SKM-1 (cell line): ENCODE measurements around the gene CNTNAP2.

Experiments
- DNase-seq: peaks from one replicate; lab custom pipeline; 2025; ENCODE audit not compliant: unreplicated experiment; lab: John Stamatoyannopoulos, UW

CNTNAP2 gene

GRCh38 chr7:147980826-147981813 is 1864.5 kb downstream of the CNTNAP2 start:
- DNase-seq, result no peak

GRCh38 chr7:147982307-147982706 is 1865.7 kb downstream of the CNTNAP2 start:
- DNase-seq, result no peak

DNA sequence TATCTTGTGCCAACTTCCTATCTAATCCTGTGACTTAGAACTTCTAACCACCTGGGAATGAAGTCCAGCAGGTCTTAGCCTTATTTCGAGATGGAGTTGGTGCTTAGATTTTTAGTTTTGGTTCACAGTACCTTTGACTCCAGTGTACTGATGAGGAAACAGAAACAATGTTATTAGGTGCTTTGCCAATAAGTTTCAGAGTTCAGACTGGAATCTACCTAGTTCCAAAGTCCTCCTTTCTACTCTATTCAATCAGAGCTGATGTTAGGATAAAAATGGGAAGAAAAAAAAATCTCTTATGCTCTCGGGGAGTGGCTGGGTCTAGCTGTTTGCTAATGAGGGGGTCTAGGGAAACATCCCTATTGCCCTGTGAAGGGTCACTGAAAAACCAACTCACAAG is 1867.7 kb downstream of the CNTNAP2 start:
- no peak for DNase-seq

DNA sequence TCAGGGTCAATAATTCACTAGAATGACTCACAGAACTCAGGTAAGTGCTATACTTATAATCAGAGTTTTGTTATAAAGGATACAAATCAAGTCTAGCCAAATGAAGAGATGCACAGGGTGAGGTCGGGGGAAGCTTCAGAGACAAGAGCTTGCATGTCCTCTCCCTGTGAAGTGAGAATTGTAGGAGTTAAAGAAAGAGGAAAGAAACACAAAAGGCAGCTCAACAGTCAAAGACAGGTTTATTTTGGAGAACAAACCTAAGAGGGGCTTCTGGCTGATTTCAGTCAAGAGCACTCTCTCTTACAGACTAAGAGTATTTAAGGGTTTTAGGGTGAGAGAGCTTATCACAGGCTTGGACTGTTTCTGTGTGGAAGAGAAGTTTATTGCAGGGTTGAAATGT is 1873.5 kb downstream of the CNTNAP2 start:
- DNase-seq, result no peak

DNA sequence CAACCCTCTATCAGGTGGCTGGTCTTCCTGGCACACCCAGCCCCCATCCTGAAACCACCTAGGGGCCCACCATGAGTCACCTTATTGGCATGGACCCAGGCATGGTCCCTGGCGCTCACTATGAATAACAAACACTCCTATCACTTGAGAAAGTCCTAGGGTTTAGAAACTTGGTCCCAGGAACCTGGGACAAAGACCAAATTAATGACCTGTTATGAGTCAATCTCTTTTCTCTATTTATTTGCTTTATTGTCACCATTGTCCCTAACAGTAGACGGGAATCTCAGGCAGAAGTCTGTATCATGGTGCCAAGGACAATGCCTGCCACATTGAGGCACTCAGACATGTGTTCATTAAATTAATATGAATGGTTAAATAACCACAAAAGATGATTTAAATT is 1874.3 kb downstream of the CNTNAP2 start:
- no peak for DNase-seq

- DNase-seq, result no peak
Measured at GRCh38 chr7:147992698-147993097, 1876.1 kb downstream of the CNTNAP2 start.

DNA sequence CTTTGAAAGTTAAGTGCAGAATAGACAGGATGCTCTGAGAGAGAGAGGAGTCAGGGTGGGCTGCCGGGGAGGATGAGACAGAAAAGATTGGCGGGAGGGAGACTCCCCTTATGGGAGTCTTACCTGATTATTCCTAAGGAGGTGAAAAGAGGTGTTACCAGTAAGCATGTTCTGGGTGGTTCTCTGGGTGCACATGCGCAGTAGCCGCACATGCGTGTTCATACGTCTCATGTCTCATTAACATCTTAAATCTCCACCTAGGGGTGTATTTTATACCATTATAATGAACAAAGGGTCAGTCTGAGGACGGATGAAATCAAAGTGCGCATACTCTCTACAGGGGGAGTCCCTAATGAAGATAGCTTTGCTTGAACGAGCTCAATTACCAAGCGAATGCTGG is 1881.0 kb downstream of the CNTNAP2 start:
- no peak for DNase-seq

DNA sequence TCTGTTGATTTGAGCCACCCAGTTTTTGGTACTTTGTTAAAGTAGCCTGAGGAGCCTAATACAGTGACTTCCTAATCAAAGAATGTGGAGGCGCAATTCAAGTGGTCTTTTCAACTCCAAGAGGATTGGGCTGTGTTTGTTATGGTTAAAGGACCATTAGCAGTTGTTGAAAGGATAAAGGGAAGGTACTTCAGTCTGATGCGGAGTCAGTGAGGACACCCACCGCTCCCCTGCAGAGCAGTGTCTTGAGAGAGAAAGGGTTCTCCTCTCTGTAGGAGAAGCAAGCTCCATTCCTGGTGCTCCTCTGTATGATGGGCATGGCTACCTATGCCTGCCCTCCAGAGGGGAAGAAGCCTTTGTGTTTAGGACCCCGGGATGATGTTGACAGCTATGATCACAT is 1883.4 kb downstream of the CNTNAP2 start:
- DNase-seq, result no peak

DNA sequence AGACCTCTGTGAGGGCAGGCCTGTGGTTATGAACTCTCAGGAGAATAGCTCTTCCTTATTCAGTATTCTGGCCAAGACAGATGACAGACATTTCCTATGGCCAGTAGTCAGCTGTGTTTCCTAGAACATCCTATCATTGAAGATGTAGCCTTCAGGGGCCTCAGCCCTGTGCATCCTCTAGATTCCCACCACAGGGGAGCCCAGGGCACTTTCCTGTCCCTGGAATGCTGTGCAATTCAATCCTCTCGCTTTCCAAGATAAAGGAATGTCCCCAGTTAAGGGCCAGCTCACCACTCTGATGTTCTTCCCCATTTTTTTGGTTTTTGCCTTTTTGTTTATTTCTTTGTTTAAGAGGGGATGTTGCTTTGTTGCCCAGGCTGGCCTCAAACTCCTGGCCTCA is 1895.2 kb downstream of the CNTNAP2 start:
- DNase-seq, result no peak

- DNase-seq, result no peak
Measured at GRCh38 chr7:148014001-148014400, 1897.4 kb downstream of the CNTNAP2 start.

DNA sequence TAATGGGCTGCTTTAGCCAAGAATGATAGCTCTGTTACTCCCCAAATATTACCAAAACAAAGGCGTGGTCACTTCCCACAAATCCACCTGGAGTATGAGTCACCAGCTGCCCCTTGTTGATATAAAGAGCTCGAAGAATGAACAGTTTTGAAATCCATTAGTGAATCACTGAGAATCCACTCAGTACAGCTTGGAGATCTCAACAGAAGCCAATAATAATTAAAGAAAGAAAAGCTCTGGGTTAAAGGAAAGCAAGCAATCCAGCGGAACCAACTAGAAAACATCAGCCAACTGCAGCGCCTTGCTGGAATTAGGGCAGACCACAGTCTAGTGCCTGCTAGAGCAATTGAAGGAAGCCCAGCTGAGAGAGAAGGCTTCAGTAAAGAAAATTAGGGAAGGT is 1897.9 kb downstream of the CNTNAP2 start:
- no peak for DNase-seq

DNA sequence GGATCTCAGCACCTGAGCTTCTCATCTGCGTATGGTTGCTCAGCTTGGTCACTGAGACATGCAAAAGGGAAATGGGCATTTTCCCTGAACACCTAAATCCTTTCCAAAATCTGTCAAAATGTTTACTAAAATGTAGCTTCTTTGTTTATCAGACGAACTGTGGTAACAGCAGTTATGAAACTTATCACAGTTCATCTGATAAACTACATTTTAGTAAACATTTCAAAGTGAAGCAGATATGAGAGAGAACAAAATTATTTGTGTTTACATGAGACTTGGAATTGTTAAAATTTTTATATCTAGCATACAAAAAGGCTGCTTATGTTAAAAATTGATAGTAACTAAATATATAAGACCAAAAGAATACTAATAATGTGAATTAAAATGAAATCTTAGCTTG is 1900.5 kb downstream of the CNTNAP2 start:
- no peak for DNase-seq

DNA sequence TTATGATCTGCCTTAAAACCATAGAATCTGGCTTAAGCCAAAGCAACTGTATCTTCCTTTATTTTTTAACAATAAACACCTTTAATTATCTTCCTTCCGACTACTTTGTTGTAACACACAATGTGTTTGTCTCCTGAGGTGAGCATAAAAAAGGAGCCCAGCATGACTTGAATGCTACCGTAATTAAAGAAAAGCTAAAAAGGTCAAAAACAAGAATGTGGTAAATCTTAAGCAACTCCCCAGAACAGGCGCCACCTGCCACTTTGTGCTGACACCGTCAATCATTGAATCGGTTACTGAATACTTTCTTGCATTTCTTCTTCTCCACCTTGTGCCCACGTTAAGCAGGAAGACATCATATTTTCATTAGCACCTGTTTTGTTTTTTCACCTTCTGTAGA is 1904.1 kb downstream of the CNTNAP2 start:
- no peak for DNase-seq

DNA sequence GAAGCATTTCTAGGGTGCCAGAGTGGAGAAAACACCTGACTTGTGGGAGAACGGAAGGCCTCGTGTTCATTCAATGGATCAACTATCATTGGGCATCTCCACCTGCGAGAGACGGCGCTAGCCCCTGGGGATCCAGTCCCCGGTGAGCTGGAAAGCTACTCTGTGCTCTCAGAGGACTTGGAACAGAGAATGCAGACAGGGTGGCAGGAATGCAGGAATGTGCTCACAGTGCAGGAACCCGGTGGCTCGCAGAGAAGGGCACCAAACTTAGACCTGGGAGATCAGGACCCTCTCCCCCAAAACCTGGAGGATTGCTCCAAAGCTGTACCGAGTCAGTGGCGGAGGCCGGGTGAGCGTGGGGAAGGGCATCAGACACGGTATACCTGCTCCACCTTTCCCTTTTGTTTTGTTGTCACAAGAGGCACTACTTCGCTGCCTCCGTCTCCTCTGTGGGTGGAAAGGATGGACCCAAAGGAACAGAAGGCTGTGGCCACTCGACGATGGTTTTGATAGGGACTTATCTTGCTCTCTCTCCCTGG is 1905.0 kb downstream of the CNTNAP2 start:
- DNase-seq, result no peak

- DNase-seq, result no peak
Measured at GRCh38 chr7:148022832-148023231, 1906.2 kb downstream of the CNTNAP2 start.

GRCh38 chr7:148026713-148027112 is 1910.1 kb downstream of the CNTNAP2 start:
- DNase-seq, result no peak

DNA sequence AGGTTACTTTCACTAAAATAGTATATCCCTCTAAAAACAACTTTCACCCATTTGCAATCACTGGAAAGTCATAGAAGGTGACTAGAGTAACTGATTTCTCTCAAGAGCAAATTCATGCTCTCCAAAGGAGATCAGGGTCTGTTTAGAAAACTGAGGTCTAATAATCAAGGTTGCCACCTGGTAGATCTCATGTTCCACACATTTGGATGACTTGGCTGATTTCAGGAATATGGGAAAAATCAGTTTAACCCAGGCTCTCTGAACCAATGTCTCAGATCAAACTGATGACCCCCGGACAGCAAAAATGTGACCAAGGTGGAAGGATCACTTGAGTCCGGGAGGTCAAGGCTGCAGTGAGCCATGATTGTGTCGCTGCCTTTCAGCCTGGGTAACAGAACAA is 1911.6 kb downstream of the CNTNAP2 start:
- no peak for DNase-seq

- no peak for DNase-seq
Measured at GRCh38 chr7:148031019-148031418, 1914.4 kb downstream of the CNTNAP2 start.

GRCh38 chr7:148031811-148032210 is 1915.2 kb downstream of the CNTNAP2 start:
- no peak for DNase-seq

- no peak for DNase-seq
Measured at GRCh38 chr7:148035950-148036349, 1919.3 kb downstream of the CNTNAP2 start.

DNA sequence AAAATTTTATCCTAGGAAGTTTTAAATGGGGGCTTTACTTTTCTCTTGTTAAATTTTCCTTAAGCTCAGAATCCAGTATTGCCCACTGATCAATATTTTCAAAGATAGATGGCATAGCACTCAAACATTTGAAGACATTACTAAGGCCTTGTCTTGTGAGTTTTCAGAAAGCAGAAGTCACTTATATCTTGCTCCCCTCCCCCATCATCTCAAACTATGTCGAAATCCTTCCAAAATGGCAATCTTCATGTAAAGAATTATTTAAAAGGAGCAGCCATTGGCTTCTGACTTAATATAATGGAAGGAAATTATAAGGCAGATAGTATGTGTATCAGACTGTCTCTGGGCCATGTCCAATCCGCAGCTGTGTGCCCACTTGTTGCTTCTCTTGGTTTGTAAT is 1920.4 kb downstream of the CNTNAP2 start:
- no peak for DNase-seq

- DNase-seq, result no peak
Measured at GRCh38 chr7:148041156-148041555, 1924.6 kb downstream of the CNTNAP2 start.
